Loucy (cell line): ENCODE results near the gene TMEM54.

Experiments used
- H2AFZ ChIP-seq: fragments of 200-600 bp; sonication (generic); 2 replicates; pipeline ENCODE4 v1.6.0; 2016; ENCODE audit warnings: antibody characterized with exemption, mild to moderate bottlenecking, low read length, moderate library complexity
- H3F3A ChIP-seq: fragments of 200-600 bp; 2 replicates; pipeline ENCODE4 v1.6.0; 2016; ENCODE audit warnings: antibody characterized with exemption, low read depth, mild to moderate bottlenecking
- H3K27me3 ChIP-seq: fragments of 200-600 bp; sonication (generic); 2 replicates; pipeline ENCODE4 v1.6.1; 2014; ENCODE audit warnings: low read length, mild to moderate bottlenecking; ENCODE audit not compliant: insufficient read depth, poor library complexity, severe bottlenecking
- H3K36me3 ChIP-seq: fragments of 200-600 bp; sonication (generic); 2 replicates; pipeline ENCODE4 v1.6.1; 2016; ENCODE audit warnings: low read length; ENCODE audit not compliant: insufficient read depth
- H3K4me1 ChIP-seq: fragments of 200-600 bp; sonication (generic); 2 replicates; pipeline ENCODE4 v1.5.1; 2014; ENCODE audit warnings: low read length, mild to moderate bottlenecking; ENCODE audit not compliant: insufficient read depth, poor library complexity, severe bottlenecking
- H3K4me2 ChIP-seq: fragments of 200-600 bp; sonication (generic); 2 replicates; pipeline ENCODE4 v1.6.0; 2014; ENCODE audit warnings: antibody characterized with exemption, low read length, low read depth, mild to moderate bottlenecking; ENCODE audit not compliant: poor library complexity, severe bottlenecking
- H3K4me3 ChIP-seq: fragments of 200-600 bp; sonication (generic); 2 replicates; pipeline ENCODE4 v1.5.1; 2014; ENCODE audit warnings: low read length, mild to moderate bottlenecking, mixed read lengths; ENCODE audit not compliant: poor library complexity, severe bottlenecking
- H3K79me2 ChIP-seq: fragments of 200-600 bp; sonication (generic); 2 replicates; pipeline ENCODE4 v1.6.1; 2014; ENCODE audit warnings: low read length; ENCODE audit not compliant: insufficient read depth
- H3K9ac ChIP-seq: fragments of 200-600 bp; sonication (generic); 2 replicates; pipeline ENCODE4 v1.6.0; 2014; ENCODE audit warnings: mild to moderate bottlenecking, low read depth, low read length, moderate library complexity; ENCODE audit not compliant: poor library complexity, severe bottlenecking
- H3K9me2 ChIP-seq: fragments of 200-600 bp; sonication (generic); replicated peaks from 2 replicates; pipeline ENCODE4 v1.6.1; 2016; ENCODE audit warnings: low read depth, low read length, mixed read lengths
- H3K9me3 ChIP-seq: fragments of 200-600 bp; sonication (generic); 2 replicates; pipeline ENCODE4 v1.6.1; 2014; ENCODE audit warnings: mild to moderate bottlenecking, antibody characterized with exemption, low read length, low read depth; ENCODE audit not compliant: insufficient read depth
- H4K20me1 ChIP-seq: fragments of 200-600 bp; sonication (generic); 2 replicates; pipeline ENCODE4 v1.6.0; 2014; ENCODE audit warnings: antibody characterized with exemption, low read length, mild to moderate bottlenecking; ENCODE audit not compliant: insufficient read depth, poor library complexity, severe bottlenecking
- EZH2phosphoT487 ChIP-seq: fragments of 200-600 bp; IDR thresholded peaks from 2 replicates; pipeline ENCODE4 v1.6.1; 2018; ENCODE audit warnings: antibody characterized with exemption, mild to moderate bottlenecking, moderate library complexity, borderline replicate concordance
- TF ChIP-seq, protein P1 (sequence below): fragments of 200-600 bp; sonication (generic); conservative IDR thresholded peaks from 2 replicates; pipeline ENCODE4 v1.5.1; 2014; ENCODE audit warnings: mild to moderate bottlenecking, antibody characterized with exemption, low read length

Gene TMEM54

DNA sequence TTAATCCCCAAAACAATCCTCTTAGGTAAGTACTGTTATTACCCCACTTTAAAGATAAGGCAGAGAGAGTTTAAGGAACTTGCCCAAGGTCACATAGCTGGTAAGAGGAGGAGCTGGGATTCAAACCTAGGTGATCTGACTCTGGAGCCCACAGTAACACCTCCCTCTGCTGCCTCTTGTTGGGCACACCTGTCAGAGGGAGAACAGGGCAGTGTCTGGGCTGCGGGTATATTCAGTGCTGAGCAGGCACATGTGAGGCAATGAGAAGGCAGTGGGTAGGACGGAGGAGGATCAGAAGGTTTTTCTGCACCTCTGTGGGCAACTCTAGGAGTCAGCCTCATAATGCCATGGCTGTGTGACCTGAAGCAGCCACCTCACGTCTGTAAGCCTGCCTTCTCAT is 13.1 kb downstream of the TMEM54 start:
- Histone ChIP-seq H4K20me1 (no peaks in the 10 kb centered on the region), H3K9ac (no peak overlapping the region), H3K36me3 (no peaks in the 10 kb centered on the region), H3K79me2 (no peaks in the 10 kb centered on the region), H3K9me2 (no peaks in the 10 kb centered on the region), H2AFZ (no peak overlapping the region), H3K4me1 (no peaks in the 10 kb centered on the region), H3K27me3 (no peaks in the 10 kb centered on the region), H3K4me2 (no peak overlapping the region), H3F3A (no peaks in the 10 kb centered on the region), H3K9me3 (no peaks in the 10 kb centered on the region), H3K4me3 (no peak overlapping the region)
- TF ChIP-seq, protein P1, sequence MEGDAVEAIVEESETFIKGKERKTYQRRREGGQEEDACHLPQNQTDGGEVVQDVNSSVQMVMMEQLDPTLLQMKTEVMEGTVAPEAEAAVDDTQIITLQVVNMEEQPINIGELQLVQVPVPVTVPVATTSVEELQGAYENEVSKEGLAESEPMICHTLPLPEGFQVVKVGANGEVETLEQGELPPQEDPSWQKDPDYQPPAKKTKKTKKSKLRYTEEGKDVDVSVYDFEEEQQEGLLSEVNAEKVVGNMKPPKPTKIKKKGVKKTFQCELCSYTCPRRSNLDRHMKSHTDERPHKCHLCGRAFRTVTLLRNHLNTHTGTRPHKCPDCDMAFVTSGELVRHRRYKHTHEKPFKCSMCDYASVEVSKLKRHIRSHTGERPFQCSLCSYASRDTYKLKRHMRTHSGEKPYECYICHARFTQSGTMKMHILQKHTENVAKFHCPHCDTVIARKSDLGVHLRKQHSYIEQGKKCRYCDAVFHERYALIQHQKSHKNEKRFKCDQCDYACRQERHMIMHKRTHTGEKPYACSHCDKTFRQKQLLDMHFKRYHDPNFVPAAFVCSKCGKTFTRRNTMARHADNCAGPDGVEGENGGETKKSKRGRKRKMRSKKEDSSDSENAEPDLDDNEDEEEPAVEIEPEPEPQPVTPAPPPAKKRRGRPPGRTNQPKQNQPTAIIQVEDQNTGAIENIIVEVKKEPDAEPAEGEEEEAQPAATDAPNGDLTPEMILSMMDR = no peak
- TF ChIP-seq EZH2phosphoT487 = no peak

DNA sequence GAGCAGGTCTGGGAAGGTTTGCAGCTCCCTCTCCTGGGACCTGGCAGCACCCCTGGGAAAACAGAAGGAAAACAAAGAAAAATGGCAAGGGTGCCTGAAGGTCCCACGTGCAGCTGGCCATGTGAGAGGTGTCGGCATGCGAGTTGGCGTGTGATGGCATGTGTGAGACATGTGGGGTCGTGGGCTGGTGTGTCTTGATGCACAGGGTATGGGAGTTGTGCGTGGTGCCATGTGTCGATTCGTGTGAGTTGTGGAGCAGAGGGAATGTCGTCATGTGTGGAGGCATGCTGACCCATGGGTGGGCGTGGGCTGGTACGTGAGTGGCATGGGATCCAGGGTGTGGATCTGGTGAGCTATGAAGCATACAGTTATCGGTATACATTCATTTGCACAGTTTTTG is 13.6 kb downstream of the TMEM54 start:
- Histone ChIP-seq H3K36me3 (no peaks in the 10 kb centered on the region), H3F3A (no peaks in the 10 kb centered on the region), H3K4me2 (no peak overlapping the region), H3K9ac (no peak overlapping the region), H3K9me2 (no peaks in the 10 kb centered on the region), H3K79me2 (no peaks in the 10 kb centered on the region), H3K4me1 (no peaks in the 10 kb centered on the region), H3K4me3 (no peak overlapping the region), H3K27me3 (no peaks in the 10 kb centered on the region), H4K20me1 (no peaks in the 10 kb centered on the region), H3K9me3 (no peaks in the 10 kb centered on the region), H2AFZ (no peak overlapping the region)
- no peak for TF ChIP-seq EZH2phosphoT487
- TF ChIP-seq, protein P1 = no peak

DNA sequence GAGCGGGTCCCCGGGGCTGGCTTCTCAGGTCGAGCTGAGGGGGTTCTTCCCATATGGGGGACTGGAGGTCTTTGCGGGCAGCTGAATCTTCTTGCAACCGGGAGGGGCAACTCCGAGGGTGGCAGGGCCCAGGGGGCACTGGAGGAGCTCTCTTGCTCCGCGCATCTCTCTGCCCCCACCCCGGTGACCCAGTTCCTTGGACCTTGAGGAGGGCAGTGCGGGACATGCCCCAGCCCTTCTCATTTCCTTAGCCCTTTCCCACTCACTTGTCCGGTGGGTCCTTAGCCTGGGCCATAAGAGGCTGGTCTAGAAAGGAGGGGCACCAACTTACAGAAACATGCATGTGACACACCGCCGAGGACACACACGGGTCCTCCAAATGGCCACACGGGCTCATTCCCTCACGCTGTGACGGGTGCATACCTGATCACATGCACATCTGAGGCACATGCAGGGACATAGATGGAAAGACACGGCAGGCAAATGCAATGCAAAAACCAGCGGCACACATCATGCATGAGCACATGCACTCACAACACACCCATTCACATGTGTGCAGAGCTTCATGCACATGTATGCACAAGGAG is 14.3 kb downstream of the TMEM54 start:
- no peak overlapping the region for H2AFZ ChIP-seq
- no peaks in the 10 kb centered on the region for H3K4me1 ChIP-seq
- H3K79me2 ChIP-seq = no peaks in the 10 kb centered on the region
- no peak overlapping the region for H3K4me2 ChIP-seq
- no peak overlapping the region for H3K4me3 ChIP-seq
- no peak overlapping the region for H3K9ac ChIP-seq
- TF ChIP-seq, protein P1 = no peak
- TF ChIP-seq EZH2phosphoT487 = no peak
- no peaks in the 10 kb centered on the region for H3K9me2 ChIP-seq
- no peaks in the 10 kb centered on the region for H3K9me3 ChIP-seq
- no peaks in the 10 kb centered on the region for H3F3A ChIP-seq
- H3K36me3 ChIP-seq = no peaks in the 10 kb centered on the region
- no peaks in the 10 kb centered on the region for H3K27me3 ChIP-seq
- H4K20me1 ChIP-seq = no peaks in the 10 kb centered on the region
